ENCODE measurements around the gene BCL2L1.

GRCh38 chr20:31723319-31724078 lies 831 bp upstream of the BCL2L1 start:
- peak in 1 of 2 donors; percentile 78 for TF ChIP-seq POLR2A (IDR thresholded peaks at IDR 0.05)
- TF ChIP-seq, protein P1, sequence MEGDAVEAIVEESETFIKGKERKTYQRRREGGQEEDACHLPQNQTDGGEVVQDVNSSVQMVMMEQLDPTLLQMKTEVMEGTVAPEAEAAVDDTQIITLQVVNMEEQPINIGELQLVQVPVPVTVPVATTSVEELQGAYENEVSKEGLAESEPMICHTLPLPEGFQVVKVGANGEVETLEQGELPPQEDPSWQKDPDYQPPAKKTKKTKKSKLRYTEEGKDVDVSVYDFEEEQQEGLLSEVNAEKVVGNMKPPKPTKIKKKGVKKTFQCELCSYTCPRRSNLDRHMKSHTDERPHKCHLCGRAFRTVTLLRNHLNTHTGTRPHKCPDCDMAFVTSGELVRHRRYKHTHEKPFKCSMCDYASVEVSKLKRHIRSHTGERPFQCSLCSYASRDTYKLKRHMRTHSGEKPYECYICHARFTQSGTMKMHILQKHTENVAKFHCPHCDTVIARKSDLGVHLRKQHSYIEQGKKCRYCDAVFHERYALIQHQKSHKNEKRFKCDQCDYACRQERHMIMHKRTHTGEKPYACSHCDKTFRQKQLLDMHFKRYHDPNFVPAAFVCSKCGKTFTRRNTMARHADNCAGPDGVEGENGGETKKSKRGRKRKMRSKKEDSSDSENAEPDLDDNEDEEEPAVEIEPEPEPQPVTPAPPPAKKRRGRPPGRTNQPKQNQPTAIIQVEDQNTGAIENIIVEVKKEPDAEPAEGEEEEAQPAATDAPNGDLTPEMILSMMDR (IDR thresholded peaks at IDR 0.05), result peak; percentile 93 to 97 (median 93)
- peak; percentile 88 to 94 for TF ChIP-seq POLR2AphosphoS5 (IDR thresholded peaks at IDR 0.05; ENCODE audit: insufficient read depth in 1 of 2, low read depth in 1 of 2)

Data from vagina (tissue), 2 donors.